Measurements from ENCODE around the gene TBX2.
A peak's percentile ranks its signal among the peaks of the same experiment; 100 is the strongest.

- TF ChIP-seq, protein P1, sequence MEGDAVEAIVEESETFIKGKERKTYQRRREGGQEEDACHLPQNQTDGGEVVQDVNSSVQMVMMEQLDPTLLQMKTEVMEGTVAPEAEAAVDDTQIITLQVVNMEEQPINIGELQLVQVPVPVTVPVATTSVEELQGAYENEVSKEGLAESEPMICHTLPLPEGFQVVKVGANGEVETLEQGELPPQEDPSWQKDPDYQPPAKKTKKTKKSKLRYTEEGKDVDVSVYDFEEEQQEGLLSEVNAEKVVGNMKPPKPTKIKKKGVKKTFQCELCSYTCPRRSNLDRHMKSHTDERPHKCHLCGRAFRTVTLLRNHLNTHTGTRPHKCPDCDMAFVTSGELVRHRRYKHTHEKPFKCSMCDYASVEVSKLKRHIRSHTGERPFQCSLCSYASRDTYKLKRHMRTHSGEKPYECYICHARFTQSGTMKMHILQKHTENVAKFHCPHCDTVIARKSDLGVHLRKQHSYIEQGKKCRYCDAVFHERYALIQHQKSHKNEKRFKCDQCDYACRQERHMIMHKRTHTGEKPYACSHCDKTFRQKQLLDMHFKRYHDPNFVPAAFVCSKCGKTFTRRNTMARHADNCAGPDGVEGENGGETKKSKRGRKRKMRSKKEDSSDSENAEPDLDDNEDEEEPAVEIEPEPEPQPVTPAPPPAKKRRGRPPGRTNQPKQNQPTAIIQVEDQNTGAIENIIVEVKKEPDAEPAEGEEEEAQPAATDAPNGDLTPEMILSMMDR (conservative IDR thresholded peaks at IDR 0.05; ENCODE audit: low read depth, low read length), result no peak
- TF ChIP-seq EZH2 (IDR thresholded peaks at IDR 0.05; ENCODE audit: borderline replicate concordance, low read depth, low read length, poor library complexity, severe bottlenecking), result peak; percentile 44
Measured at GRCh38 chr17:61399131-61400065, at the start of gene TBX2.

Measured in A673 (cell line).